IPS-NIHi7 (cell line): Measurements from ENCODE around the gene BCAR3.
"Not testable (repeated sequence)": the region's sequence is repeated elsewhere in the genome, so short reads cannot be mapped to it uniquely, and the experiment has no call there.

Experiments
- DNase-seq: peaks from one replicate; pipeline ENCODE4 v3.0.0; 2012; ENCODE audit warnings: mixed read lengths; ENCODE audit errors: extremely low spot score

Gene BCAR3

GRCh38 chr1:93689521-93690223, 8.0 kb upstream of the BCAR3 start:
- no peak for DNase-seq

GRCh38 chr1:93687542-93687941, 5.9 kb upstream of the BCAR3 start:
- no peak for DNase-seq

GRCh38 chr1:93686504-93687250, 5.0 kb upstream of the BCAR3 start:
- DNase-seq = no peak

- no peak for DNase-seq
These were observed 4.3 kb upstream of the BCAR3 start for GRCh38 chr1:93685918-93686317.

- no peak for DNase-seq
These were observed 1.6 kb upstream of the BCAR3 start for GRCh38 chr1:93683234-93683633.

- DNase-seq = no peak
These were observed 364 bp upstream of the BCAR3 start for GRCh38 chr1:93681989-93682412.

- DNase-seq = peak; percentile 92
These were observed 1.1 kb downstream of the BCAR3 start for GRCh38 chr1:93680420-93681100.

GRCh38 chr1:93680076-93680419, 1.6 kb downstream of the BCAR3 start:
- no peak for DNase-seq

- DNase-seq = no peak
These were observed 2.1 kb downstream of the BCAR3 start for GRCh38 chr1:93679546-93679945.

GRCh38 chr1:93678946-93679480, 2.6 kb downstream of the BCAR3 start:
- DNase-seq = no peak

GRCh38 chr1:93678491-93678890, 3.1 kb downstream of the BCAR3 start:
- DNase-seq = no peak

- no peak for DNase-seq
These were observed 3.9 kb downstream of the BCAR3 start for GRCh38 chr1:93677729-93678128.

GRCh38 chr1:93676427-93676826, 5.2 kb downstream of the BCAR3 start:
- no peak for DNase-seq

GRCh38 chr1:93675931-93676330, 5.7 kb downstream of the BCAR3 start:
- no peak for DNase-seq

GRCh38 chr1:93675271-93675670, 6.4 kb downstream of the BCAR3 start:
- DNase-seq = no peak

GRCh38 chr1:93674071-93674470, 7.6 kb downstream of the BCAR3 start:
- not testable (repeated sequence) for DNase-seq

- no peak for DNase-seq
These were observed 8.3 kb downstream of the BCAR3 start for GRCh38 chr1:93673163-93673829.

- DNase-seq = no peak
These were observed 9.0 kb downstream of the BCAR3 start for GRCh38 chr1:93672477-93673162.

GRCh38 chr1:93672069-93672468, 9.6 kb downstream of the BCAR3 start:
- DNase-seq = no peak

- no peak for DNase-seq
These were observed 10.5 kb downstream of the BCAR3 start for GRCh38 chr1:93671099-93671621.

GRCh38 chr1:93670141-93670540, 11.5 kb downstream of the BCAR3 start:
- DNase-seq = no peak
